CD8-positive, alpha-beta memory T cell (primary cell): Measurements from ENCODE around the gene RALGAPA2. TPM values are rescaled to one million over a fixed set of nuclear protein-coding genes. Genes with fewer than 3 reads are reported as not detected.
A peak's percentile ranks its signal among the peaks of the same experiment; 100 is the strongest.

Source experiments
- CTCF ChIA-PET: fragments of 350-600 bp; sonication (Branson Sonifier 250); formaldehyde crosslinking; loops from one replicate; lab custom pipeline; 2021; ENCODE audit warnings: antibody characterized with exemption; lab: Charles Lee
- POLR2A ChIA-PET: fragments of 350-600 bp; sonication (Branson Sonifier 250); formaldehyde crosslinking; loops from one replicate; lab custom pipeline; 2021; ENCODE audit warnings: antibody characterized with exemption; lab: Charles Lee
- DNase-seq, 5 donors: peaks; one replicate each; pipeline versions ENCODE4 v3.0.0 to v3.0.0-alpha.2; 2020 to 2022; ENCODE audit warnings: mixed read lengths in 1 of 5
- H3K27ac ChIP-seq: one replicate; pipeline ENCODE4 v1.7.0; 2013; ENCODE audit warnings: low read depth, mild to moderate bottlenecking, low read length, moderate library complexity
- H3K27me3 ChIP-seq: 2 replicates; pipeline ENCODE4 v1.7.0; 2013; ENCODE audit warnings: low read length, mild to moderate bottlenecking; ENCODE audit not compliant: insufficient read depth, poor library complexity, severe bottlenecking
- H3K36me3 ChIP-seq: 2 replicates; pipeline ENCODE4 v1.7.0; 2013; ENCODE audit warnings: mild to moderate bottlenecking, low read length, moderate library complexity; ENCODE audit not compliant: insufficient read depth
- H3K4me1 ChIP-seq: 2 replicates; pipeline ENCODE4 v1.7.0; 2013; ENCODE audit warnings: mild to moderate bottlenecking, low read length, moderate library complexity; ENCODE audit not compliant: insufficient read depth
- H3K4me3 ChIP-seq: 2 replicates; pipeline ENCODE4 v1.7.0; 2013; ENCODE audit warnings: mild to moderate bottlenecking, low read length
- H3K9me3 ChIP-seq: 2 replicates; pipeline ENCODE4 v1.7.0; 2013; ENCODE audit warnings: mild to moderate bottlenecking, low read length
- H3K27ac Mint-ChIP-seq, 8 donors: one replicate each; pipeline ENCODE4 v1.8.0; 2020 to 2021; ENCODE audit warnings: mixed read lengths in 8 of 8, mild to moderate bottlenecking in 6 of 8, inconsistent platforms in 3 of 8, moderate library complexity in 3 of 8
- H3K27me3 Mint-ChIP-seq, 2 donors: one replicate each; pipeline ENCODE4 v1.8.0; 2020 to 2021; ENCODE audit warnings: mixed read lengths in 2 of 2, mild to moderate bottlenecking in 1 of 2, moderate library complexity in 1 of 2
- H3K36me3 Mint-ChIP-seq, 3 donors: one replicate each; pipeline ENCODE4 v1.8.0; 2020 to 2021; ENCODE audit warnings: mixed read lengths in 3 of 3, inconsistent platforms in 1 of 3, mild to moderate bottlenecking in 1 of 3
- H3K4me1 Mint-ChIP-seq, 3 donors: one replicate each; pipeline ENCODE4 v1.8.0; 2020 to 2021; ENCODE audit warnings: mixed read lengths in 3 of 3, inconsistent platforms in 1 of 3, mild to moderate bottlenecking in 1 of 3
- H3K4me3 Mint-ChIP-seq, 7 donors: one replicate each; pipeline ENCODE4 v1.8.0; 2020 to 2021; ENCODE audit warnings: mixed read lengths in 7 of 7, mild to moderate bottlenecking in 6 of 7, moderate library complexity in 4 of 7, inconsistent platforms in 2 of 7
- H3K9me3 Mint-ChIP-seq, 5 donors: one replicate each; pipeline ENCODE4 v1.8.0; 2020 to 2022; ENCODE audit warnings: mixed read lengths in 5 of 5, mild to moderate bottlenecking in 3 of 5, moderate library complexity in 2 of 5, inconsistent platforms in 1 of 5
- polyA plus RNA-seq: library from polyadenylated mRNA; unstranded; fragments of 300-500 nt; fragmentation: Illumina TruSeq; gene quantifications from one replicate; pipeline ENCODE4 v1.2.3, GENCODE V29; 2021
- total RNA-seq, 2 experiments: library from RNA; stranded (reverse); gene quantifications; one replicate each; pipeline ENCODE4 v1.2.3, GENCODE V29; 2021

Gene RALGAPA2
- total and polyA plus RNA-seq, 3 experiments from 2014 or later = 7.4 to 14.5 (median 13.4) TPM

GRCh38 chr20:20409331-20409730 lies 303.1 kb downstream of the RALGAPA2 start:
- Histone ChIP-seq H3K4me1 (no peaks in the 10 kb centered on the region), H3K9me3 (no peaks in the 10 kb centered on the region), H3K36me3 (no peaks in the 10 kb centered on the region), H3K27me3 (no peaks in the 10 kb centered on the region), H3K27ac (no peak overlapping the region), H3K4me3 (no peak overlapping the region)
- no peaks in the 10 kb centered on the region for H3K27me3 Mint-ChIP-seq
- H3K36me3 Mint-ChIP-seq = peaks cover 0 to 40% (median 10%) of the 10 kb centered on the region in 3 donors
- H3K27ac Mint-ChIP-seq = no peak overlapping the region
- ChIA-PET POLR2A (no interaction called here), CTCF (no interaction called here)
- no peaks in the 10 kb centered on the region for H3K4me1 Mint-ChIP-seq
- no peak for DNase-seq
- H3K9me3 Mint-ChIP-seq = no peaks in the 10 kb centered on the region
- H3K4me3 Mint-ChIP-seq = no peak overlapping the region

- Histone ChIP-seq H3K27me3 (no peaks in the 10 kb centered on the region), H3K36me3 (no peaks in the 10 kb centered on the region), H3K9me3 (no peaks in the 10 kb centered on the region), H3K27ac (no peak overlapping the region), H3K4me3 (no peak overlapping the region), H3K4me1 (no peaks in the 10 kb centered on the region)
- ChIA-PET CTCF (no interaction called here), POLR2A (no interaction called here)
- DNase-seq = no peak
- Mint-ChIP-seq H3K4me3 (no peak overlapping the region), H3K27ac (peak overlapping the region in 1 of 8 donors; percentile 11), H3K4me1 (no peaks in the 10 kb centered on the region), H3K9me3 (no peaks in the 10 kb centered on the region), H3K36me3 (peaks cover 0 to 49% (median 10%) of the 10 kb centered on the region in 3 donors), H3K27me3 (no peaks in the 10 kb centered on the region)
Measured at GRCh38 chr20:20407891-20408805, 304.3 kb downstream of the RALGAPA2 start.

- CTCF ChIA-PET = no interaction called here
Measured at GRCh38 chr20:20406306-20406705, 306.1 kb downstream of the RALGAPA2 start.

DNA sequence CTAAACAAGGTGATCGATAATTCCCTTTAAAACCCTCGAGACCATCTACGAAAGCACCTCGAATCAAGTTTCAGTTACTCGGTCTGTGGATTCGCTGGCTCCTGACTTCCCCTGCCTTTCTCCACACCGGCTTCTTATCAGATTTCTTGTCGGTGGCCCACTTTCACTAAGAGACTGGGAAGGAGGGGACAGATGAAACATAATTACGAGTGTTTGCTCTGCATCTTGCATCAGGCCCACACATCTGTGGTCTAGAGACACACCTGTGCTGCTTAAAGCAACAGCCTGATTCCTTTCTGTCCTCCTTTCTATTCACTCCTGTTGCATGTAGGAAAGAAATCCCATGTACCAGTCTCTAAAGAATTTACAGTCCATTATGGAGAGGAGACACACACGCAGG lies 306.8 kb downstream of the RALGAPA2 start:
- Histone ChIP-seq H3K27me3 (no peaks in the 10 kb centered on the region), H3K36me3 (no peaks in the 10 kb centered on the region), H3K27ac (no peak overlapping the region), H3K4me1 (no peaks in the 10 kb centered on the region), H3K9me3 (no peaks in the 10 kb centered on the region), H3K4me3 (no peak overlapping the region)
- ChIA-PET POLR2A (no interaction called here), CTCF (no interaction called here)
- peaks cover 0 to 52% (median 5%) of the 10 kb centered on the region in 3 donors for H3K36me3 Mint-ChIP-seq
- no peak overlapping the region for H3K27ac Mint-ChIP-seq
- no peak for DNase-seq
- H3K4me1 Mint-ChIP-seq = no peaks in the 10 kb centered on the region
- no peak overlapping the region for H3K4me3 Mint-ChIP-seq
- H3K27me3 Mint-ChIP-seq = no peaks in the 10 kb centered on the region
- H3K9me3 Mint-ChIP-seq = no peaks in the 10 kb centered on the region

More at GRCh38 chr20:20406306-20406705, 306.1 kb downstream of the RALGAPA2 start:
- peaks cover 0 to 51% (median 5%) of the 10 kb centered on the region in 3 donors for H3K36me3 Mint-ChIP-seq
- H3K4me3 Mint-ChIP-seq = no peak overlapping the region
- POLR2A ChIA-PET = no interaction called here
- Histone ChIP-seq H3K36me3 (no peaks in the 10 kb centered on the region), H3K27me3 (no peaks in the 10 kb centered on the region), H3K4me1 (no peaks in the 10 kb centered on the region), H3K4me3 (no peak overlapping the region), H3K27ac (no peak overlapping the region), H3K9me3 (no peaks in the 10 kb centered on the region)
- no peaks in the 10 kb centered on the region for H3K9me3 Mint-ChIP-seq
- H3K4me1 Mint-ChIP-seq = no peaks in the 10 kb centered on the region
- H3K27me3 Mint-ChIP-seq = no peaks in the 10 kb centered on the region
- DNase-seq = no peak
- H3K27ac Mint-ChIP-seq = peak overlapping the region in 1 of 8 donors; percentile 58

- Mint-ChIP-seq H3K4me1 (no peaks in the 10 kb centered on the region), H3K27me3 (no peaks in the 10 kb centered on the region), H3K36me3 (peaks cover 0 to 51% (median 7%) of the 10 kb centered on the region in 3 donors), H3K4me3 (no peak overlapping the region), H3K9me3 (no peaks in the 10 kb centered on the region), H3K27ac (peak overlapping the region in 1 of 8 donors; percentile 10)
- Histone ChIP-seq H3K4me1 (no peaks in the 10 kb centered on the region), H3K36me3 (no peaks in the 10 kb centered on the region), H3K9me3 (no peaks in the 10 kb centered on the region), H3K4me3 (no peak overlapping the region), H3K27me3 (no peaks in the 10 kb centered on the region), H3K27ac (no peak overlapping the region)
- ChIA-PET POLR2A (no interaction called here), CTCF (no interaction called here)
- DNase-seq = no peak
Measured at GRCh38 chr20:20404633-20405032, 307.8 kb downstream of the RALGAPA2 start.

DNA sequence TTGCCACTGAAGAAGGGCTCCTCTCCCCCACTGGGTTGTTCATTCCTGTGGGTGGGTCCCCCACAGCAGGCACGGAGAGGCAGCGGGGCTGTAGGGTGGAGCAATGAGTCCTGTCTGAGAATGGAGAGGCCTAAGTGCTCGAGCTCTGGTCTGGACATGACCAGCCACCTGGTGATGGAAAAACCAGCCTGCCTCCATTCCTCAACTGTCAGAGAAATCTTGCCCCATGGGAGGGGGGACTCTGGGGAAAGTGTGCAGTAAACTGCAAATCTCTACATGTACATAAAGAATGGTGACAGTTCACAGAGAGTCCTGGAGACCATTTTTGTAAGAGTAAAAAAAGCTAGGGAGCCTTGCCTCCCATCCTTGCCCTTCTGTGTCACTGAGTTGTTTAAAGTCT lies 310.5 kb downstream of the RALGAPA2 start:
- H3K36me3 ChIP-seq = no peaks in the 10 kb centered on the region
- Mint-ChIP-seq H3K4me1 (no peaks in the 10 kb centered on the region), H3K36me3 (peaks cover 0 to 49% (median 5%) of the 10 kb centered on the region in 3 donors), H3K27ac (peak overlapping the region in 1 of 8 donors; percentile 30), H3K27me3 (no peaks in the 10 kb centered on the region), H3K4me3 (no peak overlapping the region), H3K9me3 (no peaks in the 10 kb centered on the region)
- H3K27me3 ChIP-seq = no peaks in the 10 kb centered on the region
- H3K4me1 ChIP-seq = no peaks in the 10 kb centered on the region
- DNase-seq = no peak
- no peak overlapping the region for H3K27ac ChIP-seq
- H3K4me3 ChIP-seq = no peak overlapping the region
- H3K9me3 ChIP-seq = no peaks in the 10 kb centered on the region
- ChIA-PET CTCF (no interaction called here), POLR2A (no interaction called here)

- H3K36me3 ChIP-seq = no peaks in the 10 kb centered on the region
- H3K4me1 ChIP-seq = no peaks in the 10 kb centered on the region
- ChIA-PET POLR2A (no interaction called here), CTCF (no interaction called here)
- Mint-ChIP-seq H3K27ac (peak overlapping the region in 1 of 8 donors; percentile 75), H3K9me3 (no peaks in the 10 kb centered on the region), H3K4me1 (no peaks in the 10 kb centered on the region), H3K27me3 (no peaks in the 10 kb centered on the region), H3K36me3 (peaks cover 0 to 55% (median 5%) of the 10 kb centered on the region in 3 donors), H3K4me3 (no peak overlapping the region)
- H3K27ac ChIP-seq = no peak overlapping the region
- DNase-seq = no peak
- H3K9me3 ChIP-seq = no peaks in the 10 kb centered on the region
- no peaks in the 10 kb centered on the region for H3K27me3 ChIP-seq
- no peak overlapping the region for H3K4me3 ChIP-seq
Measured at GRCh38 chr20:20399531-20400500, 312.6 kb downstream of the RALGAPA2 start.

- ChIA-PET CTCF (no interaction called here), POLR2A (no interaction called here)
- no peak overlapping the region for H3K27ac Mint-ChIP-seq
- H3K4me1 Mint-ChIP-seq = no peaks in the 10 kb centered on the region
- H3K27ac ChIP-seq = no peak overlapping the region
- H3K4me3 ChIP-seq = no peak overlapping the region
- H3K27me3 Mint-ChIP-seq = no peaks in the 10 kb centered on the region
- no peak overlapping the region for H3K4me3 Mint-ChIP-seq
- no peak for DNase-seq
- no peaks in the 10 kb centered on the region for H3K4me1 ChIP-seq
- no peaks in the 10 kb centered on the region for H3K36me3 ChIP-seq
- H3K9me3 Mint-ChIP-seq = no peaks in the 10 kb centered on the region
- no peaks in the 10 kb centered on the region for H3K9me3 ChIP-seq
- H3K36me3 Mint-ChIP-seq = peaks cover 0 to 56% (median 9%) of the 10 kb centered on the region in 3 donors
- no peaks in the 10 kb centered on the region for H3K27me3 ChIP-seq
Measured at GRCh38 chr20:20398123-20398522, 314.3 kb downstream of the RALGAPA2 start.
